T1000 (cell line): Measurements from ENCODE around the gene SNAPC4.

Experiments
- DNase-seq: peaks from one replicate; lab custom pipeline; 2025; ENCODE audit warnings: mixed read lengths; lab: John Stamatoyannopoulos, UW

SNAPC4 gene

DNA sequence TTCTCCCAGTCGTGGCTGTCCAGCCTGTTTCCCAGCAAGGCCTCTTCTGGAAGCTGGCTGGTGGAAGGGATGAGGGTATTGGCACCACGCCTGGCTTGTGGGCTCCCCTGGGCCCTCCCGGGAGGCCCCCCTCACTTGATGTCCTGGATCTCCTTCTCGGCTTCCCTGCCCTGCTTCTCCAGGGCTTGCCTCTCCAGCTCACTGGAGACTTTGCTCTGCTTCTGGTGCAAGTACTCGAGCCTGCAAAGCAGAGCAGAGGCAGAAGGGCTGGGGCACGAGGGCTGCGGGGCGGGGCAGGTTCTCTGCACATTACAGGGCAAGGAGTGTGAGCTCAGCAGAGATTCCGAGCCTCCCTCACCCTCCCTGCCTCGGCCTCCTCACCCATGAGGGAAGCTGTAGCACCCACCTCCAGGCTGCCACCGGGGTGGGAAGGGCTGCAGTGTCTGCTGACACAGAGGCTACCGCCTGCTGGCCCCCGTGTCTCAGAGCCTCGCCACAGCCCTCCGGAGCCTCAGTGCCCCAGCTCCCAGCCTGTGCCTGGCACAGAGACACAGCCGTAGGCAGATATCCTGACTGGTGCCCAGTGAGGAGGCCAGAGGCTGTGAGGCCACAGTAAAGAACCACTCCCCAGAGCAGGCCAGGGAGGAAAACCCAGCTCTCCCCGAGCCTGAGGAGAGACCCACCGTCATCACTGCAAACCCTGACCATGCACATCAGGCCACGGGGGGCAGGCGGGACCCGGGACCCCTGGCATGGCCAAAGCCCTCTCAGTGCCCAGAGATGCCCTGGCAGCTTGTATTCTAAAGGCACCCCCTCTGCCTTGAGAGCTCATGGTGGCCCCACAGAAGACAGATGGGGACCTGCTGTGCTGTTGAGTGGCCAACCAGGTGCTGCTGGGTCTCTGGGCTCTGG, 7.2 kb downstream of the SNAPC4 start:
- no peak for DNase-seq

DNA sequence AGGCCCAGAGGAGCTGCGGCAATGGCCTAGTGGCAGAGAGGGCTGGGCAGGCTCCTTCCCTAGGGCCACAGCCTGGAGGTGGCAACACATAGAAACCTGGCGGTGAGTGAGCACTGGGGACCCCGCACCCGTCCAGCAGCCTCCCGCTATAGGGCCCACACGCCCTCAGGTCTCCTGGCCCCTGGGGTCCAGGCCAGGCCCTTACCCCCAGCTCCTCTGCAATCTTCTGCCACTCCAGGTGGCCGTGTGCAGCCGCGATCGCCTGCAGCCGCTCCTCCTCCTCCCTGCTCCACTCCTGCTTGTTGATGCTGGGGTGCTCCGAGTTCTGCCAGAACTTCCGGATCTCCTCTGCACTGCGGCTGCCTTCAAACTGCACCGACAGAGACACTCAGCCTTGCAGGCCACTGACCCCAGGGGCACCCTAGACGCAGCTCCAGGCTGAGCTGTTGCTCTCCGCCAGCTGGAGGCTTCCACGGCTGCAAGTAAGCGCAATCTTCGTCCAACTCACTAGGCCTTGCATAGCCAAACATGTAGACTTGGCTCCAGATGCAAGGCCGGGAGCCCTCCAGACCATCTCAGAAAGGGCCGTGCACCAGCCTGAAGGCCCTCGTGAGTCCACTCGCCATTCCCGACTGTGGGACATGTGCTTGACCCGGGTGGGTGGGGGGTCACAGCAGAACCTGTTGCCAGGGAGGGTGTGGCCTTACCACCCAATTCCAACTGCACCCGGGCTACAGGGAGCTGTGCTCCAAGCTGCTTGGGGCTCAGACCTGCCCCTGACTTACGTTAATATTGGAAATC, 8.0 kb downstream of the SNAPC4 start:
- DNase-seq, result no peak

DNA sequence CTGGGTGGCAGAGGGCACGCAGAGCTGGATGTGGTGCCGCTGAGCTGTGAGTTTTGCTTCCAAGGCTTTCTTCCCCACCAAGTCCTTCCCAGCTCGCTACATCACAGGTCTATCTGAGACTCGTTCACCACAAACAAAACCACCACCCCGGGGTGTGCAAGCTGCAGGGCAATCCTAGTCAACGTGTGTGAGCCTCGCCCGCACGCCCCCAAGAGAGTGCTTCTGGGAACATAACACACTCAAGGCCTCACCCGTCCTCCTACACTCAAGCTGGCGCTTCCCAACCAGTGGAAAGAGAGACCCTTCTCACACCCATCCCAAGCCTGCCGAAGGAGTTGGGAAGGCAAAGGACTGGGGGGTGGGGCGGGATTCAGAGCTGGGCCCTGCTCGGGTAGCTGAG, 10.6 kb downstream of the SNAPC4 start:
- DNase-seq, result no peak

DNA sequence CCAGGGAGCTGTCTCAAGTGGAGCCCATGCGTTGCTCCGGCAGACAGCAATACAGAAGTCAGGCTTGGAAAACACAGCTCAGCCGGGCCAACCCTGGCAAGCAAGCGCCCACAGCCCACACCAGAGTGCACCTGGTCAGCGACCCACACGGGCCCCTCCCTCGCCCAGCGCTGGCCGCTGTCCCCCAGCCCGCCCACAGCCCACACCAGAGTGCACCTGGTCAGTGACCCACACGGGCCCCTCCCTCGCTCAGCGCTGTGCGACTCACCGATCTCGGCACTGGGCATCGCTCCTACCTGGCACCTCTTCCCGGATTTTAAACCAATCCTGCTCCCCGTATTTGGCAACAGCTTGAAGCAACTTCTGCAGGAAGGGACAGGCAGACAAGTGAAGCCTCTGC, 12.8 kb downstream of the SNAPC4 start:
- no peak for DNase-seq

DNA sequence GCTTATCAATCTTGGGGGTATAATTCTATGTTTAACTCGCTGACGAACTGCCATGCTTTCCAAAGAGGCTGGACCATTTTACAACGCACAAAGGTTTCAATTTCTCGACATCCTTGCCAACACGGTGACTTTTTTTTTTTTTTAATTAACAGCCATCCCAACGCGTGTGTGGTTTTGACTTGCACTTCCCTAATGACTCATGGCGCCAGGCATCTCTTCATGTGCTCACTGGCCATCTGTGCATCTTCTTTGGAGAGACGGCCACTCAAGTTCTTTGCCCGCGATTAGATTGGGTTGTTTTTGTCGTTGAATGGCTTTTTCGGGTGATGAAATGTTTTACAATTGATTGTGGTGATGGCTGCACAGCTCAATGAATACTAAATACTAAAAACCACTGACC, 14.0 kb downstream of the SNAPC4 start:
- no peak for DNase-seq

DNA sequence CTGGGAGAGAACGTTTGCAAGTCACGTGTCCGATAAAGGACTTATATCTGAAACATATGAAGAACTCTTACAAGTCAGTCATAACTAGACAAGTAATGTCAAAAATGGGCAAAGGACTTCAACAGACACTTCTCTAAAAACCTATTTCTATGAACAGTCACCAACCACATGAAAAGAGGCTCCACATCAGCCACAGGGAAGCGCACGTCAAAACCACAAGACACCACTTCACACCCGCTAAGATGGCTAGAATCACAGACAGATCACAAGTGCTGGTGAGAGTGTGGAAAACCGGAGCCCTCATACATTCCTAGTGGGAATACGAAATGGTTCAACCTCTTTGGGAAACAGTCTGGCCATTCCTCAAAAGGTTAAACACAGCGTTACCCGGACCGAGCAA, 15.0 kb downstream of the SNAPC4 start:
- no peak for DNase-seq

DNA sequence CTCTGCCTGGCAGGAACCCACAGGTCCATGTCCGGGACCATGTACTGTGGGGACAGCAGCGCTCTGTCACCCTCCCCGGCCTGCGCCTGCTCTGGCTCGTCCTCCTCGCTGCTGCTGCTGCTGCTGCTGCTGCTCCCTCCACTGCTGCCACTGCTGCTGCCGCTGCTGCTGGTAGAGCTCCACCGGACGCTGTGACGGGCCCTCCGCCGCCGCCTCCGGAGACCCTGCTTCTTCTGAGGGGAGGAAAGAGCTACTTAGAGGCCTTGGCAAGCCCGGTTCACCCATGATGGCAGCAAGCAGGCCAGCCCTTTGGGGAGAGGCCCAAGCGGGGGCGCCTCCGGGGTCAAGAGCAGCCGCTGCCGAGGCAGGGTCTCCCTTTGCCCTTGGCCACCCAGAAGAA, 16.5 kb downstream of the SNAPC4 start:
- DNase-seq, result no peak

DNA sequence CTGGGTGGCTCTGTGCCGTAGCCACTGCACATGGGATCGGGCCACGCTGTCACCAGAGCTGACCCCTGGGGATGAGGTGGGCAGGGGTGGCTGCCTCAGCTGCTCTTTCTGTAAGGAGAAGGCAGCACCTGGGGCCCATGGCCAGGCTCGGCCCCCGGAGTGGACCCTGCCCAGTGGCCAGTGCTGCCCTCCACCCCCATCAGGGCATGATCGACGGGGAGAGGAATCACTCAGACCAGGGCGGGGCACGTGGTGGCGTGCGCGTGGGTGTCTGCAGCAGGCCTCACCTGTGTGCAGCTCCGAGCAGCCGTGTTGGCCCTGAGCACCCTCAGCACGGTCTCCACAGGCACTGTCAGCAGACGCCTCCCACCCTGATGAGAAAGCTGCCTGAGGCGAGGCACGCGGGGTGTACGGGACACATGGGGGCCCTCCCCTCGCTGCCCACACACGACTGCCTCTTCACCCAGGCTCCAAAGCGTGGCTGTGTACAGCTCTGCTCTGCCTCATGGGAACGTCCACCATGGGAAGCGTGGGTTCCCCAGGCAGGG, 17.9 kb downstream of the SNAPC4 start:
- DNase-seq, result no peak

DNA sequence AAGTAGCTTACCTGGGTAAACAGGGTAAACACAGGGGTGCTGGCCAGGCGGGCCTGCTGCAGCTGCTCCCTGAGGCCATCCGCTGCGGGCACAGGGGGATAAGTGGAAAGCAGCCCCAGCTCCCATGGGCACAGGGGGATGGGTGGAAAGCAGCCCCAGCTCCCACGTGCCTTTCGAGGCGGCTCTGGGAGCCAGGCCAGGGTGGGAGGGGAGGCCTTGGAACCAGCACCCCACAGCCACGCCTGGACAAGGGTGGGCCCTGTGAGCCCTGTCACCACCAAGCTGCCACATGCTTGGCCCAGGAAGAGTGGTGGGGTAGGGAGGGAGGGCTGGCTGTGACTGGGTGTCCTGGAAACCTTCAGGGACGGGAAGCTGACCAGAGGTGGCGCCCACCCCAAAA, 18.7 kb downstream of the SNAPC4 start:
- DNase-seq, result no peak

DNA sequence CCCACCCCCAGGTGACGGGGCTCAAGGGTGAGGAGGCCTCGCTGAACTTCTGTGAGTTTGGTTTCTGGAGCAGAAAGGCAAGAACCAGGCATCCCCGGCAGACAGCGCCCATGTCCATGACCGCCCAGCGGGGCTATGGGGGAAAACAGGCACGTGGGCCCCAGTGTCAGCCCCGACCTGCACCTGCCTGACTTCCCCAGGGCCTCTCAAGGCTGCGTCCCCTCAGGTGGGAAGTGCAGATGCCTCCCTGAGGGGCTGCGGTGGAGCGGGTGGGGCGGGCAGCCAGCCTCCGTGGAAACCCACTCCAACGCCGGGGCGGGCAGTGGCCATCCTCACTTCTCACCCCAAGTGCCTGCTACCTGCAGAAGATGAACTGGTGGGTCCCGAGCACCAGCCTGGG, 19.6 kb downstream of the SNAPC4 start:
- no peak for DNase-seq

DNA sequence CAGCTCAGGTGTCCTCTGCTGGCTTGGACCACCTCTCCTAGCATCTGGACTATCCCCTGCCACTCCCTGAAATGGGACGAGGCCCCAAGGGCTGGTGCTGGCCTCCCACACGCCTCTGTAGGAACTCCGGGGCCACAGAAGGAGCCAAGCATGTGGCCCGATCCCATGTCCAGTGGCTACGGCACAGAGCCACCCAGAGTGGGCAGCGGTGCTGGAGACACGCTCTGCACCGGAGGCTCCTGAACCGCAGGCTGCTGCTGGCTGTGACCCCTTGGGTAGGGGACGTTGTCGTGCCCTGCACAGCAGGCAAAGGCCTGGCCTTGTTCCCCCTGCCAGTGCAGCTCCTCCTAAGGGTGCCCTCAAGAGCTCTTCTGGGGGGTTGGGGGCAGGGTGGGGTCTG, 20.1 kb downstream of the SNAPC4 start:
- no peak for DNase-seq

DNA sequence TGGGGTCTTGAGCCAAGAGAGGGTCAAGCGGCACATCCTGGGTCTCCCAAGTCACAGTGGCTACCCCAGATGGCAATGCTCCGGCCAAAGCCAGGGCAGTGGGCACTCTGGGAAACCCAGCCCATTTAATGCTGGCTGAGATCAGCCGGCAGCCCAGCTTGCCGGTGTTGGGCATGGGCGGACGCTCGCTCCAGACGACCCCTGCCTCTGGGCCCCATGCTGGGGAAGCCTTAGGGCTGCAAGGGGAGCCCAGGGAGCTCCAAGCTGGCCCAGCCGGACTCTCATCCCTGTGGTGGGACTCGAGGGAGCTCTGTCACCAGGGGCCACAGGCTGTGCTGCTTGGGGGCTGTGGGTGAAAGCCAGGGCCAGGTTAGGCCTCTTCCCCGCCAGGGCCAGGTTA, 20.6 kb downstream of the SNAPC4 start:
- no peak for DNase-seq

DNA sequence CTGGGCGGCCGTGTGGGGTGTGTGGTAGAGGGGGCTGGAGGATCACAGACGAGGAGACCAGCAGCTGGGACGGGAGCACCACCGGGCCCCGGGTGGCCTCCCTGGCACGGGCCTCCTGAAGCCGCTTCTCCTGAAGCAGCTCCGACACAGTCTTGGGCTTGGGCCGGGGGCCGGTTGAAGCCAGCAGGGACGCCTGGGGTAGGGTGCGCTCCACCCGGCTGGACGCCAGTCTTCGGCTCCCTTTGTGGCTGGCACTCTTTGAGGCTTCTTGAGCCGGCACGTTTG, 21.0 kb downstream of the SNAPC4 start:
- DNase-seq, result no peak

DNA sequence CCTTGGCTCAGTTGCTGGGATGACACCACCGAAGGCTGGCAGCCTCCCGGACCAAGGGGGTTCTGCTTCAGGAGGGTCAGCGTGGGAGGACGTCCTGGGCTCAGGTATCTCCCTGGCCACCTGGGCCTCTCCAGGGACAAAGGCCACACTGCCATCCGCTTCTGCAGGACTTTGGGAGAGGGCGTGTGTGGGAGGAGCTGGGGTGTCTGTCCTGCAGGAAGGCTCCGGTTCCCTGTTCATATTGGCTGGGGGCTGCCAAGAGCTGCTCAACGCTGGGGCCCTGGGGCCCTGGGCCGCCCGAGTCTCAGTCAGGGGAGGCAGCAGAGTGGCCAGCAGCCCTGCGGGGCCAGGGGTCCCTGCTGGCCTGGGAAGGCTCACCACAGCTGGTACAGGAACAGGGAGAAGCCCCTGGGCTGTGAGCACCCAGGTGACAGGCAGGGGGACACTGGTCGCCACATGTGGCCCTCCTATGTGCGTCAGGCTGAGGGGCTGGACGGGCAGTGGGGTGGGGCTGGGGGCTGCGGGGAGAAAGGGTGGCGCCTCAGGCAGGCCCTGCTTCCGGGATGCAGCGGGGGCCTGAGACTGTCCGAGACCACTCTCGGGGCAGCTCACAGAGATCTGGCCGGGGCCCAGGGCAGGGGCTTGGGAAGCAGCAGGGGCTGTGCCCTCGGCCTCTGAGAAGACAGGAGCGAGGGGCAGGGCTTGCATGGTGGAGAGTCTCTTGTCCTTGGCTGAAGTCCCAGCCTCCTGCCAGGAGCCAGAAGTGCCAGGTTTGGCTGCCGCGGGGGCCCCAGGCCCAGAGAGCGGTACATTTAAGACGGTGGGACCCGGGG, 21.6 kb downstream of the SNAPC4 start:
- DNase-seq, result no peak

DNA sequence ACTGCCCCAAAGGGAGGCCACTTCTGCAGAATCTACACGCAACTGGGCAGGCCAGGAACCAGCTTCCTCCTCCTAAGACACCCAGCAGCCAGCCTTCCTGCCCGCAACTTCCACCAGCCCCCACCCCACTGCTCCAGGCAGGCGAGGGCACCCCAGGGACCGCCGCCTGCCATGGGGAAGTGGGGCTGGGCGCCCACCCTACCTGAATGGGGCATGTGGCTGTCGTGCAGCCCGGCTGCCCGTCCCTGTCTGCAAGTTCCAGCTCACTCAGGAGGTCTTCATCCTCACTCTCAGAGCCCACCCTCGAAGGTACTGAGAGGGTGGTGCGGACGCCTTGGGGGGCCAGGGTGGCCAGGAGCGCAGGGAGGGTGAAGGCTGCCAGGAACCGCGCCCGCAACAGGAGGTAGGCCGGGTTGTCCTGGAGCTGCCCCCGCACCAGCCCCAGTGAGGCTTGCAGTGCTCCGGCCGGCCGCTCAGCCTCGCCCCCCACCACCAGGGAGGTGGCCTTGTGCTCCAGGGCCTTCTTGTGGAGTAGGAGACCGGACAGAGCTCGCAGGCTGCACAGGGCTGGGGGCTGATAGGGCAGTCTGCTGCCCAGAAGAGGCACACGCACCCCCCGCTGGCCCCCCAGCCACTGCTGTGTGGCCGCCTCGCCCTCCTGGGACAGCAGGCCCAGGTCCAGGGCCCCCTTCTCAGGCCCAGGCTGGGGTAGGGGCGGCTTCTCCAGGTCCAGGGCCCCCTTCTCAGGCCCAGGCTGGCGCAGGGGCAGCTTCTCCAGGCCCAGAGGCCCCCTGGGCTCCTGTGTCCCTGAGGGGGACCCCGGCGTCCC, 22.4 kb downstream of the SNAPC4 start:
- no peak for DNase-seq

DNA sequence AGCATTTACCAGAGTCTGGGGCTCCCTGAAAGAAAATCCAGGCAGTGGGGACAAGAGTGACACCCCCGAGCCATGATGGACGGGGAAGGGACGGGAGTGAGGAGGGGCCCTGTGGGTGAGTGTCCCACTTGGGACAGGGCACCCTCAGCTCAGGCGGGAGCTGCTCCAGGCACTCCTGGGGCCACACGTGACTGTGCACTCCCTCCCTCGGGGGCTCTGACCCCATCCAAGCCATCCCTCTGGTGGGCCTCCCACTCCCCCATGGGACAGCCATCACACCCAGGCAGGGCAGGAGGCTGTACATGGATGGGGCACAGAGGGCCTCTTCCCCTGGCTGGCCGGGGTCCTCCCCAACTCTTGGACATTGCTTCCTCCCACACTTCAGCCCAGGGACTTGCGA, 23.5 kb downstream of the SNAPC4 start:
- DNase-seq, result no peak

DNA sequence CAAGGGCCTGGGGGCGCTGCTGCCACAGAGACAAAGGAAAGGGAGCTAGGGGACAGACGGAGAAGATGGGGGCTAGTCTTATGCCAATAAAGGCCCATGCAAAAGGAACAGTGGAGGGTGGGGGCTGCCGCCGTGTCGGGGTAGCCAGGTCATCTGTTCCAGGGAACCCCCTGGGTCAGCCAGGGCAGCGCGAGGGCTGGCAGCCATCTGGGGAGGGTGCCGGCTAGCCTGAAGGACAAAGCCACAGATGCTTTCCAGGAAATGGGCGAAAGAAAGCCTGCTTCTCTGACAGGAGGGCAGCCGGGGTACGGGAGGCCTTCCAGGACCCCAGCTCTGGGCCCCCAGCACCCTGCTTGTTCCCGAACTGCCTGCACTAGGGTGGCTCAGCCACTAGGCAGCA, 24.9 kb downstream of the SNAPC4 start:
- no peak for DNase-seq

DNA sequence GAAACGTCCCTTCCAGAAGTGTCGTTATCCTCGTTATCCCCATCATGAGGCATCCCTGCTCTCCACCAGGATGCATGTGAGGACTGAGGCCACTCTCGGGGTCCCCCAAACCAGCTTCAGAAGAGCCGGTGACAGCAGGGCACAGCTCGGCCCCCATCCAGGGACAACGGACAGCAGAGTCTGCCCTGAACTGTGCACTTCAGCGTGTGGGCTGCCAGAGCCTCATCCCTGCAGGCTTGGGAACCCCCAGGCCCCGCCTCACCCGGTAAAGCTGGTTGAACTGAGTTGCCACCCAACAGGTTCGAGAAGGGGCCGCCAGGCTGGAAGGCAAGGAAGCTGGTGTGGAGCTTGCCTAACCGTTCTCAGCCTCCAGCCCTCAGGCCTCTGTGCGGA, 25.8 kb downstream of the SNAPC4 start:
- DNase-seq, result no peak

DNA sequence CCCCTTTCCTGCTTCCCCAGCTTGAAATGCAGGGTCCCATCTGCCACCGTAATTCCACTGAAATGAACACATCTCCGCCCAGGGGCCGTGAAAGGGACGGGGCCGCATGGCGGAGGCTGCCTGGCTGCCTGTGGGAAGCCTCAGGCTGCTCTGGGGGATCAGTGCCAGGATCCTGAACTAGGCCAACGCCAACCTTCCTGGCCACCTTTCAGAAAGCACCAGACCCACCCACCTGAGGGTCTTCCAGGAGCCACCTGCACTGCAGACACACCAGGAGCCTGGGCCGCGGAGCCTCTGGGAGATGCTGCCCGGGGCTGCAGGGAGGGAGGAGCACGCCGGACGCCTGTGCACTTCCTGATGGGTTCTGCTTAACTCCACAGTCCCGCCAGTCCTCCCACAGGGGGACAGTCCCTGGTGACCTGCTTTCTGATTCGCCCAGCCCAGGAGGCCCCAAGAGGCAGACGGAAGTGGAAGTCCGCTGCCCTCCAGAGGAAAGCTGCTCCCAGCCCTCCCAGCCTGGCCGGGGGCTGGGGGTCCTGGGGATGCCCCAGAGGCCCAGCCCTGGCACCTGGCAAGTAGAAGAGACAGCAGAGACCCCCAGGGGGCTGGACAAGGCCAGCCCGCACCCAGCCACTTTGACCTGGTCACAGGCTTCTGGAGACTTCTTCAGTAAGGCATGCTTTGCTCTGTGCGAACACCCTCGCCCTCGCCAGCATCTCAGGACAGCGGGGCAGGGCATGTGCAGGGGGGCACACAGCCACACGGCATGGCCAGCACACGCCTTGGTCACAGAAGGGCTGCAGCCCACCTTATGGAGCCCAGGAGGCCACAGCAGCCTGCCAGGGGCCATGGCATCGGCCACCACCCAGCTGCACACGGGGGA, 26.4 kb downstream of the SNAPC4 start, which contains the start of gene CARD9:
Gene CARD9 (minus strand): TSS at position 370 of the 883 bp plus-strand sequence. CDS start 1,591 bp downstream, outside the sequence.
- DNase-seq, result no peak

DNA sequence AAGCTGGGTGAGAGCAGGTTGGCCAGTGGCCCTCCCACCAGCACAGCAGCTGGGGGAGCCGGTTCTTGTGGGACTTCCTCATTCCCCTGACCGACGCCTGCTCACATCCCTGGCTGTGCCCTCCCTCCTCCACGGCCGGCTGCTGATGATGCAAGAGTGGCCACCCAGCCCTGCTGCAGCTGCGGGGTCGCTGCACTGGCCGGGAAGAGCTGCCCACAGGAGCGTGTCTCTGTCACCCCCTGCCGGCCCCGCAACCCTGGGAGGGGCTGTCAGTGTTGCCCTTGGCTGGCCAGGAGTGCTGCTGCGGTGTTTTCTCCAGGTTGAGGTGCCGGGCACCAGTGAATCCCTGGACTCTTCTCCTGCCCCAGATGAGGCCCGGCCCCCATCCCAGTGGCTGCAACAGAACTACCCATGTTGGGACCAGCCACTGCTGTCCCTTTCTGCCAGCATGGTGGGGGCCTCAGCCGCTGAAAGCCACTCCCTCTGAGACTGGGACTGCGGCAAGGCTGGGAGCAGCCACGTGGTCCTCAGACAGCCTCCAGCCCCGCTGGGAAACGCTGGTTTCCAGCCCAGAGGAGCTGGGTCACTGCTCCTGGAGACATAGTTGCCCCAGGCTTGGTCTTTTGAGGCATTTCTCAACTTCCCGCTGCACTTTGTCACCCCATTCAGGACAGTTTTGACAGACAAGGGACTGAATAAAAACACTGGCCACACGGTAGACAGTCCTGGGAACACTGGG, 27.2 kb downstream of the SNAPC4 start:
- no peak for DNase-seq
